ENCODE results near the gene PRUNE2. TPM values are rescaled to one million over a fixed set of nuclear protein-coding genes. Genes with fewer than 3 reads are reported as not detected.
A peak's percentile ranks its signal among the peaks of the same experiment; 100 is the strongest.

The PRUNE2 gene
- total RNA-seq, 1 donor = 80.0 TPM

- no peak for DNase-seq (ENCODE audit: insufficient read length, low spot score, missing footprints)
- no peaks in the 10 kb centered on the region for H3K9me3 ChIP-seq (ENCODE audit: low read depth, low read length)
- peaks cover 22% of the 10 kb centered on the region for H3K4me1 ChIP-seq (ENCODE audit: insufficient read depth, low read length)
- H2AFZ ChIP-seq (ENCODE audit: low read length) = no peak overlapping the region
- TF ChIP-seq, protein P1, sequence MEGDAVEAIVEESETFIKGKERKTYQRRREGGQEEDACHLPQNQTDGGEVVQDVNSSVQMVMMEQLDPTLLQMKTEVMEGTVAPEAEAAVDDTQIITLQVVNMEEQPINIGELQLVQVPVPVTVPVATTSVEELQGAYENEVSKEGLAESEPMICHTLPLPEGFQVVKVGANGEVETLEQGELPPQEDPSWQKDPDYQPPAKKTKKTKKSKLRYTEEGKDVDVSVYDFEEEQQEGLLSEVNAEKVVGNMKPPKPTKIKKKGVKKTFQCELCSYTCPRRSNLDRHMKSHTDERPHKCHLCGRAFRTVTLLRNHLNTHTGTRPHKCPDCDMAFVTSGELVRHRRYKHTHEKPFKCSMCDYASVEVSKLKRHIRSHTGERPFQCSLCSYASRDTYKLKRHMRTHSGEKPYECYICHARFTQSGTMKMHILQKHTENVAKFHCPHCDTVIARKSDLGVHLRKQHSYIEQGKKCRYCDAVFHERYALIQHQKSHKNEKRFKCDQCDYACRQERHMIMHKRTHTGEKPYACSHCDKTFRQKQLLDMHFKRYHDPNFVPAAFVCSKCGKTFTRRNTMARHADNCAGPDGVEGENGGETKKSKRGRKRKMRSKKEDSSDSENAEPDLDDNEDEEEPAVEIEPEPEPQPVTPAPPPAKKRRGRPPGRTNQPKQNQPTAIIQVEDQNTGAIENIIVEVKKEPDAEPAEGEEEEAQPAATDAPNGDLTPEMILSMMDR (IDR thresholded peaks at IDR 0.05; ENCODE audit: extremely low read depth, low read depth, low read length) = no peak
- no peak overlapping the region for H3K4me3 ChIP-seq (ENCODE audit: insufficient read depth, low read length)
- no peaks in the 10 kb centered on the region for H3K79me2 ChIP-seq (ENCODE audit: insufficient read depth, low read length)
- H3K27ac ChIP-seq (ENCODE audit: low read depth, low read length) = no peak overlapping the region
- no peaks in the 10 kb centered on the region for H3K36me3 ChIP-seq (ENCODE audit: insufficient read depth, low read length)
- H3K4me2 ChIP-seq (ENCODE audit: insufficient read depth, low read length) = no peak overlapping the region
- no peaks in the 10 kb centered on the region for H4K20me1 ChIP-seq (ENCODE audit: insufficient read depth, low read length)
- peaks cover 20% of the 10 kb centered on the region for H3K27me3 ChIP-seq (ENCODE audit: insufficient read depth, low read length)
Measured at GRCh38 chr9:76703270-76703669, 202.6 kb downstream of the PRUNE2 start.

DNA sequence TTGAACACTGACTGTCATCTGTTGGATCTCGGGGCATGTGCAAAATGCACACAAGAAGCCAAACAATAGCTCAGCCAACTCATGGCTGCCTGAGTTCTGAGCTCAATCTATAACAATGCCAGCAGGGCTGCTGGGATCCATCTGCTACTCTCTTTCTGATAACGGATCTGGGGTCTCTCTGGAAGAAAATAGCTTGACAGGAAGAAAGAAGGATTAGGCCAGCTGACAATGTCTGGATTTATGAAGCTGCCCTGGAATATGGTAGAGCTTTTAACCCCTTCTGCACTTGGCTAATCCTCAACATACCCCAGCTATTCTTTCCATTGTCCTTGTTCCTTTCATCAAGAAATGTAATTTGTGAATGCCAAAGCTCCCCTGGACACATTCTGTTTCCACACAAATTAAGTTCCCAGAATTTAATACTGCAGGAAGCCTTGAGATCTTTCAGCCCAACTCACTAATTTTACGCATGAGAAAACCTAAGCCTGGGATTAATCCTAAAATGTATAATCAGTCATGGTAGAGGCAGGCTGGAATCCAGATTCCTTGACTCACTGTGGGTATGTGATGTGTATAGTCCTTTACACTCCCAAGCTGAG, 204.4 kb downstream of the PRUNE2 start:
- TF ChIP-seq, protein P1 (IDR thresholded peaks at IDR 0.05; ENCODE audit: extremely low read depth, low read depth, low read length) = no peak
- Histone ChIP-seq H3K36me3 (ENCODE audit: insufficient read depth, low read length) (no peaks in the 10 kb centered on the region), H3K79me2 (ENCODE audit: insufficient read depth, low read length) (no peaks in the 10 kb centered on the region), H3K27me3 (ENCODE audit: insufficient read depth, low read length) (peaks cover 11% of the 10 kb centered on the region), H3K4me2 (ENCODE audit: insufficient read depth, low read length) (no peak overlapping the region), H3K4me3 (ENCODE audit: insufficient read depth, low read length) (no peak overlapping the region), H3K4me1 (ENCODE audit: insufficient read depth, low read length) (peaks cover 22% of the 10 kb centered on the region), H3K27ac (ENCODE audit: low read depth, low read length) (no peak overlapping the region), H4K20me1 (ENCODE audit: insufficient read depth, low read length) (no peaks in the 10 kb centered on the region), H2AFZ (ENCODE audit: low read length) (no peak overlapping the region), H3K9me3 (ENCODE audit: low read depth, low read length) (no peaks in the 10 kb centered on the region)
- DNase-seq (ENCODE audit: insufficient read length, low spot score, missing footprints) = no peak

- Histone ChIP-seq H3K79me2 (ENCODE audit: insufficient read depth, low read length) (no peaks in the 10 kb centered on the region), H3K36me3 (ENCODE audit: insufficient read depth, low read length) (no peaks in the 10 kb centered on the region), H3K27ac (ENCODE audit: low read depth, low read length) (no peak overlapping the region), H3K27me3 (ENCODE audit: insufficient read depth, low read length) (peaks cover 5% of the 10 kb centered on the region), H3K9me3 (ENCODE audit: low read depth, low read length) (no peaks in the 10 kb centered on the region), H3K4me3 (ENCODE audit: insufficient read depth, low read length) (no peak overlapping the region), H4K20me1 (ENCODE audit: insufficient read depth, low read length) (no peaks in the 10 kb centered on the region), H2AFZ (ENCODE audit: low read length) (no peak overlapping the region), H3K4me1 (ENCODE audit: insufficient read depth, low read length) (peaks cover 22% of the 10 kb centered on the region), H3K4me2 (ENCODE audit: insufficient read depth, low read length) (no peak overlapping the region)
- no peak for DNase-seq (ENCODE audit: insufficient read length, low spot score, missing footprints)
- TF ChIP-seq, protein P1 (IDR thresholded peaks at IDR 0.05; ENCODE audit: extremely low read depth, low read depth, low read length) = no peak
Measured at GRCh38 chr9:76700916-76701315, 205.0 kb downstream of the PRUNE2 start.

GRCh38 chr9:76699971-76700370, 205.9 kb downstream of the PRUNE2 start:
- no peak overlapping the region for H2AFZ ChIP-seq (ENCODE audit: low read length)
- no peak overlapping the region for H3K4me2 ChIP-seq (ENCODE audit: insufficient read depth, low read length)
- H3K4me3 ChIP-seq (ENCODE audit: insufficient read depth, low read length) = no peak overlapping the region
- no peaks in the 10 kb centered on the region for H3K36me3 ChIP-seq (ENCODE audit: insufficient read depth, low read length)
- no peak overlapping the region for H3K27ac ChIP-seq (ENCODE audit: low read depth, low read length)
- no peaks in the 10 kb centered on the region for H3K27me3 ChIP-seq (ENCODE audit: insufficient read depth, low read length)
- H4K20me1 ChIP-seq (ENCODE audit: insufficient read depth, low read length) = no peaks in the 10 kb centered on the region
- TF ChIP-seq, protein P1 (IDR thresholded peaks at IDR 0.05; ENCODE audit: extremely low read depth, low read depth, low read length) = peak; percentile 15
- DNase-seq (ENCODE audit: insufficient read length, low spot score, missing footprints) = peak; percentile 92
- no peaks in the 10 kb centered on the region for H3K9me3 ChIP-seq (ENCODE audit: low read depth, low read length)
- no peaks in the 10 kb centered on the region for H3K79me2 ChIP-seq (ENCODE audit: insufficient read depth, low read length)
- H3K4me1 ChIP-seq (ENCODE audit: insufficient read depth, low read length) = peaks cover 22% of the 10 kb centered on the region

All from osteoblast (primary cell).